BLaER1 treated with 17β-estradiol and CSF1 and Interleukin-3, amounts not matched to agents 10 nM and 100 nM (cell line): ENCODE data around the gene USP5.

Experiments
- H3K27ac ChIP-seq, 11 experiments: shearing (Covaris generic); formaldehyde crosslinking; 2 replicates each; pipeline ENCODE4 v1.8.1; 2022
- H3K27me3 ChIP-seq, 11 experiments: shearing (Covaris generic); formaldehyde crosslinking; 2 replicates each; pipeline ENCODE4 v1.8.1; 2022
- H3K36me3 ChIP-seq, 11 experiments: shearing (Covaris generic); formaldehyde crosslinking; 2 replicates each; pipeline ENCODE4 v1.8.1; 2022
- H3K4me1 ChIP-seq, 10 experiments: shearing (Covaris generic); formaldehyde crosslinking; 2 replicates each; pipeline ENCODE4 v1.8.1; 2022
- H3K4me2 ChIP-seq, 11 experiments: shearing (Covaris generic); formaldehyde crosslinking; 2 replicates each; pipeline ENCODE4 v1.8.1; 2022
- H3K4me3 ChIP-seq, 10 experiments: shearing (Covaris generic); formaldehyde crosslinking; 2 replicates each; pipeline ENCODE4 v1.8.1; 2022
- H3K9ac ChIP-seq, 11 experiments: shearing (Covaris generic); formaldehyde crosslinking; 2 replicates each; pipeline ENCODE4 v1.8.1; 2022
- H3K9me3 ChIP-seq, 11 experiments: shearing (Covaris generic); formaldehyde crosslinking; replicated peaks in 1 of 11; 2 replicates each; pipeline ENCODE4 v1.8.1; 2022
- H4K20me1 ChIP-seq, 11 experiments: shearing (Covaris generic); formaldehyde crosslinking; 2 replicates each; pipeline ENCODE4 v1.8.1; 2022
- Cebpa-rat ChIP-seq, 11 experiments: shearing (Covaris generic); IDR thresholded peaks; 2 replicates each; pipeline ENCODE4 v1.8.1; 2022

USP5 gene

DNA sequence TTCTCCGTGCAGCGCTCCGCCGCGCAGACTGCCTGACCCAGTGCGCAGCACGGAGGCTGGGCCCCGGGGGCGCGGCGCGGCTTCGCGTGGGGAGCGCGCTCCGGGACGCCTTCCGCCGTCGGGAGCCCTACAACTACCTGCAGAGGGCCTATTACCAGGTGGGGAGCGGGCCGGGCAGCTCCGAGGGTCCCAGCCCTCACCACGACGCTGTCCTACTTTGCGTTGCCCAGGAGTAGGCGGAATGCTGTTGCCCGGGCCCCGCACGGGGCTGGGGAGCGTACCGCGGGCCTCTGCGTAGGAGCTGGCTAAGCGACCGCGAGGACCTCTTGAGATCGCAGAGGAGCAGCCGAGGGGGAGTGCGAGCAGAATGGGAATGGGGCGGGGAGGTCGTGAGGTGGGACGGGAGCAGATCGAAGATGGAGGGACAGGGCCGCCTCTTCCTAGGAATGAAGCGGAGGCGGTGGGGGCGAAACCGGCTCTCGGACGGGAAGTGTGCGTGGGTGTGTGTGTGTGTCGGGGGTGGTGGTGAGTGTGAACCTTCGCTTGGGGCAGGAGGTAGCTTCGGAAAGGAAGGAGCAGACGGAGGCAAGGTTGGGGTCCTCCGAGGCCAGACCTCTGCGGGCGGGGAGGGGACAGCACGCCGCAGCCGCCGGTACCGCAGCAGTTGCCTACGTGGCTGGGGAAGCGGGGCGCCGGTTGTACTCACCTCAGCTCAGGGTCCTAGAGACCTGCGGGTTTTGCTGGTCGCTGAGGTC lies 23.0 kb upstream of the USP5 start:
- H3K9me3 ChIP-seq, result no peaks in the 10 kb centered on the region
- peaks cover 92 to 100% (median 100%) of the 10 kb centered on the region in 11 experiments for H3K27me3 ChIP-seq
- H3K27ac ChIP-seq, result no peak overlapping the region
- H3K4me1 ChIP-seq, result peaks cover 18 to 37% (median 28%) of the 10 kb centered on the region in 10 experiments
- peak overlapping the region; percentile 85 to 99 (median 97) for H3K4me2 ChIP-seq
- H3K36me3 ChIP-seq, result no peaks in the 10 kb centered on the region
- H3K4me3 ChIP-seq, result peak overlapping the region; percentile 50 to 71 (median 60)
- H4K20me1 ChIP-seq, result peaks cover 0 to 66% (median 43%) of the 10 kb centered on the region in 11 experiments; a peak in 16 of 22 replicates
- no peak for TF ChIP-seq Cebpa-rat (IDR thresholded peaks at IDR 0.05)
- H3K9ac ChIP-seq, result peak overlapping the region; percentile 35 to 72 (median 58); a peak in 19 of 22 replicates

DNA sequence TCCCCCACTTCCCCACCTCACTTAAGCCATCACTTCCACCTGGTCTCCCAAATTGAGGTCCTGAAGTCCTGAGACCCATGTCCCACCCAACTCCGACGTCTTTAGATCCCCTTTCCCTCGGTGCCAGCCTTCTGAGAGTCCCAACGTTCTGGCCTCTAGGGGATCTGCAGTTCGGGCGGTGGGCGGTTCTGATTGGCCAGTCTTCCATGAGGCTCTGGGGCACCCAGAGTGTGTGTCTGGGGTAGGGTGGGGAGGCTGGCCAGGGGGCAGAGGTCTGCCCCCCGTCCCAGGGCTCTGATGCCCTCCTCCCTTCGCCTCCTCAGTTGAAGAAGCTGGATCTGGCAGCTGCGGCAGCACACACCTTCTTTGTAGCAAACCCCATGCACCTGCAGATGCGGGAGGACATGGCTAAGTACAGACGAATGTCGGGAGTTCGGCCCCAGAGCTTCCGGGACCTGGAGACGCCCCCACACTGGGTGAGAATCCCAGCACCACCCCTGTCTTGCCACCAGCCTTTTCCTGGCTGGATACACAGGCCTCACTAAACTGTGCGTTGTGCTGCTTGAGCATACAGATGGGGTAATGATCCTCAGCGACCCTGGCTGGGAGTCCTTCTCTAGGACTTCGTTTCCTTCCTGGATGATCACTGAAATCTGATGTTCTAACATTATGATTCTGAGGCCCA lies 22.3 kb upstream of the USP5 start:
- Histone ChIP-seq H3K9me3 (no peaks in the 10 kb centered on the region), H3K4me2 (peak overlapping the region; percentile 85 to 99 (median 97)), H4K20me1 (peaks cover 0 to 66% (median 42%) of the 10 kb centered on the region in 11 experiments; a peak in 16 of 22 replicates), H3K36me3 (no peaks in the 10 kb centered on the region), H3K27ac (no peak overlapping the region), H3K4me1 (peaks cover 18 to 37% (median 28%) of the 10 kb centered on the region in 10 experiments), H3K27me3 (peaks cover 84 to 100% (median 100%) of the 10 kb centered on the region in 11 experiments), H3K4me3 (peak overlapping the region; percentile 50 to 71 (median 60); a peak in 17 of 20 replicates), H3K9ac (peak overlapping the region in 5 of 11 experiments; percentile 41 to 72 (median 58); a peak in 7 of 22 replicates)
- TF ChIP-seq Cebpa-rat (IDR thresholded peaks at IDR 0.05), result no peak

DNA sequence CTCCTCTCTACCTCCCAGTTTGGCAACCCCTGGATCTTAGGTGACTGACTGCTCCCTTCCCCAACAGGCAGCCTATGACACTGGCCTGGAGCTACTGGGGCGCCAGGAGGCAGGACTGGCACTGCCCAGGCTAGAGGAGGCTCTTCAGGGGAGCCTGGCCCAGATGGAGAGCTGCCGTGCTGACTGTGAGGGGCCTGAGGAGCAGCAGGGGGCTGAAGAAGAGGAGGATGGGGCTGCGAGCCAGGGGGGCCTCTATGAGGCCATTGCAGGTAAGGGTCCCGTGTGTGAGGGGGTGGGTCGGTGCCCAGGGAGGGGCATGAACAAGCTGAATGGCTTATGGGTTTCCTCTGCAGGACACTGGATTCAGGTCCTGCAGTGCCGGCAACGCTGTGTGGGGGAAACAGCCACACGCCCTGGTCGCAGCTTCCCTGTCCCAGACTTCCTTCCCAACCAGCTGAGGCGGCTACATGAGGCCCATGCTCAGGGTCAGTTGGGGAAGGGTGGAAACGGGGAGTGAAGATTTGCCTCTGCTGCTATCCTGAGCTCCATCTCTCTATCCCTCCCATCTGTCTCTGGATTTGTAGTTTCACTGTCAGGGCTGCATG lies 21.6 kb upstream of the USP5 start:
- peaks cover 0 to 59% (median 35%) of the 10 kb centered on the region in 11 experiments; a peak in 16 of 22 replicates for H4K20me1 ChIP-seq
- TF ChIP-seq Cebpa-rat (IDR thresholded peaks at IDR 0.05), result no peak
- no peak overlapping the region for H3K9ac ChIP-seq
- no peak overlapping the region for H3K27ac ChIP-seq
- no peaks in the 10 kb centered on the region for H3K9me3 ChIP-seq
- no peak overlapping the region for H3K4me3 ChIP-seq
- H3K36me3 ChIP-seq, result no peaks in the 10 kb centered on the region
- peaks cover 77 to 100% (median 97%) of the 10 kb centered on the region in 11 experiments for H3K27me3 ChIP-seq
- peaks cover 18 to 36% (median 28%) of the 10 kb centered on the region in 10 experiments for H3K4me1 ChIP-seq
- no peak overlapping the region for H3K4me2 ChIP-seq

DNA sequence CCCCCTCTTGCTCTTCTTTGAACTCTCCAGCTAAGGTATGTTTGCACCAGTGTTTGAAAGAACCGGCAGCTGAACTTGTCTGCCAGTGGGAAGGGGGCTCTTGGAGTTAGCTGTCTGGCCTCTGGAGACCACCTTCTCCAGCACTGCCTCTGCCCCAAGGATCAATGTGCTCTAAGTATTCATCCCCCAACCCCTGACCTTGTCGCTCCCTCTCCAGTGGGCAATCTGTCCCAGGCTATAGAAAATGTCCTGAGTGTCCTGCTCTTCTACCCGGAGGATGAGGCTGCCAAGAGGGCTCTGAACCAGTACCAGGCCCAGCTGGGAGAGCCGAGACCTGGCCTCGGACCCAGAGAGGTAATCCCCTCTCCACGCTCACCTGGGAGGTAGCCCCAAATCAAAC lies 21.0 kb upstream of the USP5 start:
- no peak overlapping the region for H3K9ac ChIP-seq
- no peak overlapping the region for H3K4me2 ChIP-seq
- no peak for TF ChIP-seq Cebpa-rat (IDR thresholded peaks at IDR 0.05)
- peaks cover 18 to 38% (median 28%) of the 10 kb centered on the region in 10 experiments for H3K4me1 ChIP-seq
- peaks cover 72 to 94% (median 91%) of the 10 kb centered on the region in 11 experiments for H3K27me3 ChIP-seq
- no peak overlapping the region for H3K27ac ChIP-seq
- H4K20me1 ChIP-seq, result peaks cover 0 to 55% (median 30%) of the 10 kb centered on the region in 11 experiments; a peak in 16 of 22 replicates
- no peak overlapping the region for H3K4me3 ChIP-seq
- no peaks in the 10 kb centered on the region for H3K36me3 ChIP-seq
- no peaks in the 10 kb centered on the region for H3K9me3 ChIP-seq

DNA sequence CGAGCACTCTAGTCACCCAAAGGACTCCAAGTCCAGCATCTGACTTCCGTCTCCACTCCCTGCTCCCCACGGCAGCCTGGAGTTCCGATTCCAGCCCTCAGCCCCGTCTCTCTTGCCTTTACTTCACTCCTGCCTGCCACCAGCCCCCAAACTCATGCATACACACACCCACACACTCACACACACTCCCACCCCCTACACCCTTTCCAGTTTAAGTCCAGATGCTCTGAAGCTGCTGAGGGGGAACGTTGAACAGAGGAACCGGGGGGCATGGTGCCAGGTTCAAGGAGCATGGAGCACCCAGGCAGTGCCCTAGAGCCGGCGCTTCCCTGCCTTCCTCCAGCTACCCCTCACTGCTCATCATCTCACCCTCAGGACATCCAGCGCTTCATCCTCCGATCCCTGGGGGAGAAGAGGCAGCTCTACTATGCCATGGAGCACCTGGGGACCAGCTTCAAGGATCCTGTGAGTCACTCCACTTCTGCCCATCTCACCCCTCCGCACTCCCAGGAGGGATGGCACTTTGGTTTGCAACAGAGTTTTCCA lies 20.4 kb upstream of the USP5 start:
- no peak overlapping the region for H3K9ac ChIP-seq
- H3K27me3 ChIP-seq, result peaks cover 67 to 89% (median 86%) of the 10 kb centered on the region in 11 experiments
- no peaks in the 10 kb centered on the region for H3K9me3 ChIP-seq
- no peak for TF ChIP-seq Cebpa-rat (IDR thresholded peaks at IDR 0.05)
- peaks cover 0 to 50% (median 24%) of the 10 kb centered on the region in 11 experiments; a peak in 16 of 22 replicates for H4K20me1 ChIP-seq
- no peak overlapping the region for H3K4me2 ChIP-seq
- no peak overlapping the region for H3K27ac ChIP-seq
- H3K4me3 ChIP-seq, result no peak overlapping the region
- peaks cover 18 to 34% (median 27%) of the 10 kb centered on the region in 10 experiments for H3K4me1 ChIP-seq
- H3K36me3 ChIP-seq, result no peaks in the 10 kb centered on the region

DNA sequence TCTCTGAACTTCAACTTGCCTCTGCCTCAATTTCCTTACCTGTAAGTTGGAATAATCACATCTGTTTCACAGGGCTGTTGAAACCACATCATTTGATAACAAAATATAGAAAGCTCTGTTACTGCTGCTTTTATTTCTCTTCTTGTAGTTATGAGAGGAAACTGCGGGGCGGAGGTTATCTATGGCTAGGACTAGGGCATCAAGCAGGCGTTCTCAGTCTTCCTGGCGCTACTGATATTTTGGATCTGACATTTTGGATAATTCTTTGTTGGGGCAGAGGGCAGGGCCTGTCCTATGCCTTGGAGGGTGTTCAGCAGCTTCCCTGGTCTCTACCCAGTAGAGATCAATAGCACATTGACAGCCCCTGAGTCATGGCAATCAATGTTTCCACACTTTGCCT lies 19.8 kb upstream of the USP5 start:
- no peaks in the 10 kb centered on the region for H3K9me3 ChIP-seq
- no peak for TF ChIP-seq Cebpa-rat (IDR thresholded peaks at IDR 0.05)
- H3K27ac ChIP-seq, result no peak overlapping the region
- no peaks in the 10 kb centered on the region for H3K36me3 ChIP-seq
- H3K4me2 ChIP-seq, result no peak overlapping the region
- H3K27me3 ChIP-seq, result peaks cover 61 to 85% (median 80%) of the 10 kb centered on the region in 11 experiments
- peaks cover 0 to 44% (median 22%) of the 10 kb centered on the region in 11 experiments; a peak in 16 of 22 replicates for H4K20me1 ChIP-seq
- H3K9ac ChIP-seq, result no peak overlapping the region
- H3K4me1 ChIP-seq, result peaks cover 17 to 28% (median 21%) of the 10 kb centered on the region in 10 experiments
- H3K4me3 ChIP-seq, result no peak overlapping the region

DNA sequence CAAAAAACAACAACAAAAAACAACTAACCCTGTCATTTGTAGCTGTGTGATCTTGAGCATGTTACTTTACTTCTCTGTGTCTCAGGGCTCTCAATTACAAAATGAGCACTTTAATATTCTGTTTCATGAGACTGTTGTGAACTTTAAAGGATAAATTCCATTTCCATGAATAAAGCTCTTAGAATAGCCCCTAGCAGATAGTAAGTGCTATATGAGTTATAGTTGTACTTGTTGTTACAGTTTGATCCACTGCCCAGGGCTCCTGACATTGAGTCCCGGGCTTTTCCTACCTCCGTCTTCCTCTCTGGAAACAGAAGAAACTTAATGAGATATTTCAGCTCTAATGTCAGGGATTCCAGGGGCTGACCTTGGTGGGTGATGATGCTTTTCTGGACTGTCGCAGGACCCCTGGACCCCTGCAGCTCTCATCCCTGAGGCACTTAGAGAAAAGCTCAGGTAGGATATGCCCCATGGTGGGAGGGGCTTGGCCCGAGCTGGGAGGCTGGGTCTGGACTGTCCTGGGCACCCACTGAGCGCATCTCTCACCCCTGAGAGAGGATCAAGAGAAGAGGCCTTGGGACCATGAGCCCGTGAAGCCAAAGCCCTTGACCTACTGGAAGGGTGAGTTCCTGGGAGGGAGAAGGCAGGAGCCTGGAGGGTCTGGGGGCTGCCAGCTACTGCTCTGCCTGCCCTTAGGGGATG lies 18.6 kb upstream of the USP5 start:
- Histone ChIP-seq H3K4me3 (no peak overlapping the region), H3K27me3 (peaks cover 50 to 77% (median 68%) of the 10 kb centered on the region in 11 experiments), H3K4me1 (peaks cover 12 to 18% (median 14%) of the 10 kb centered on the region in 10 experiments), H3K4me2 (no peak overlapping the region), H3K27ac (no peak overlapping the region), H3K9ac (no peak overlapping the region), H4K20me1 (peaks cover 0 to 39% (median 22%) of the 10 kb centered on the region in 11 experiments; a peak in 16 of 22 replicates), H3K36me3 (no peaks in the 10 kb centered on the region), H3K9me3 (no peaks in the 10 kb centered on the region)
- no peak for TF ChIP-seq Cebpa-rat (IDR thresholded peaks at IDR 0.05)

DNA sequence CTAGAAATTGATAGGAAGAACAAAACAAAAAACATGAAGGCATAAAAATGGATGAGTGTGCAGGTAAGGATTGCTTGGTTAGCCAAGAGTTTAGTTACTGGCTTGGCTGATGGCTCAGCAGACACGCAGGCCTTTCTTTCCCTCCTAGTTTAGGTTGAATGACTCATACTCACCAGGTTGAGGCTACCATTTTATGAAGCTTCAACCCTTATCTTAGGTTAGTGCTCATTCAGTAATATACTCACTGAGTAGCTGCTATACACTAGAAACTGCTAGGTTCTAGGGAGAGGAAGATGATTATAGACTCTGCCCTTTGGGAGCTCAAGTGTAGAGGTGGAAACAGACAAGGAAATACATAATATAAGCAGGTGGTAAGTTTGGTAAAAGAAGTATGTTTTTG lies 17.7 kb upstream of the USP5 start:
- peaks cover 3 to 11% (median 5%) of the 10 kb centered on the region in 10 experiments for H3K4me1 ChIP-seq
- no peak for TF ChIP-seq Cebpa-rat (IDR thresholded peaks at IDR 0.05)
- no peak overlapping the region for H3K4me2 ChIP-seq
- no peak overlapping the region for H3K9ac ChIP-seq
- H3K36me3 ChIP-seq, result no peaks in the 10 kb centered on the region
- H3K27me3 ChIP-seq, result peaks cover 41 to 77% (median 59%) of the 10 kb centered on the region in 11 experiments
- no peak overlapping the region for H3K27ac ChIP-seq
- H3K4me3 ChIP-seq, result no peak overlapping the region
- H4K20me1 ChIP-seq, result peaks cover 0 to 31% (median 13%) of the 10 kb centered on the region in 11 experiments; a peak in 13 of 22 replicates
- no peaks in the 10 kb centered on the region for H3K9me3 ChIP-seq
